Measurements from ENCODE around the gene EFNB2.

The EFNB2 gene

DNA sequence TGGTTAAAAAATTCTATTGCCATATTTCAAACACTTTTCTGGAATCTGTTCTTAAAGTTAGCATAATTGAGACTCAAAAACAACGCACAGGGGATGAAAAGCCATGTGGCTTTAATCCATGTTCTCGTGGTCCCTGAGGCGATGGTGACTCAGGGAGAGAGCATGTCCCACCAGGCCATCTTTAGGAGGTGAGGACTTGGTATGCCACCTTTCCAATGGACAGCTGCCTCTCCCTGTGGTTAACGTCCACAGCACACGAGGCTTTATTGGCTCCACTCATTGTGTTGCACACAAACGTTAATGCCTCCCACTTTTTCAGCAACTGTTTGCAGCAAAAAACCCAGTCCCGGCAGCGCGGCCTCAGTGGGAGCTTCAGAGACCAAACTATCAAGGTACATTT is 51.4 kb downstream of the EFNB2 start:
- no peak for DNase-seq (ENCODE audit: low read depth)

DNA sequence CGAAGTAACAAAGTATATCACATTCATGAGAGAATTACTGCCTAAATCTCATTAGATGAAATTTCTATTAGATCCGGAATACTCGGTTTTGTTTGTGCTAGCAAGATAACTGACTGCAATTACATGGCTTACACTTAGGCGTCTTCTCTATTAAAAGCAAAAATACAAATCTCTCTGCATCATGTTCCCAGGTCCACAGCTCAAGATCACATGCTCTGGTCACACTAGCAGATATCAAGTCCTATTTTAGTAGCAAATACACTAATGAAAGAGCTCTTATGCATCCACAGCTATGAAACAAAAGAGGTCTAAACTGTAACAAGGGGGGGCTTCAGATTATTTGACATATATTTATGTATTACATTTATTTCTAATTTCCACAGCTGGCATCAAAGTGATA is 53.5 kb downstream of the EFNB2 start:
- DNase-seq (ENCODE audit: low read depth) = no peak

DNA sequence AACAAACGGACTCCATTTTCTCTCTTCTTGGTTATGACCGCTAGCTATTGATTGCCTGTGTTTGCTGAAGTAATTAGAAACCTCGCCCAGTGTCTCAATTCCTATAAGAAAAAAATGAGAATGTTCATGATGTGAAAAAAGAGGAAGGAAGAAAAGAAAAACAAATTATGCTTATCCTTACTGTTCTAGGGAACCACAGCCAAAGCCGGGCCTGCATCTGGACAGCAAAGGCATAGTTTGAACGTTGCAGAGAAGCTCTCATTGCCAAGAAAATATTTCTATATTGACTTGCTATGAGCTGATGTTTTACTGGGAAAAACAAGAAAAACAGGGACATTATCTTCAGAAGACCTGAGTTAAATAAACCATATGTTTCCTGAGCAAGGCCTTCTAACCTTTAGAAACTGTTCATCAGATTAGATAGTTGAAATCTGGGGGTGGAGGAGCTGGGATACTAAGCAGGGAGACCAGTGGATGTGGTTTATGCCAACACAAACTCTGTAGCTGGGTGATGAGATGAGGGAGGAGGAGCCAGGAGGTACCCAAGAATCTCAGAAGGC is 55.0 kb downstream of the EFNB2 start:
- no peak for DNase-seq (ENCODE audit: low read depth)

DNA sequence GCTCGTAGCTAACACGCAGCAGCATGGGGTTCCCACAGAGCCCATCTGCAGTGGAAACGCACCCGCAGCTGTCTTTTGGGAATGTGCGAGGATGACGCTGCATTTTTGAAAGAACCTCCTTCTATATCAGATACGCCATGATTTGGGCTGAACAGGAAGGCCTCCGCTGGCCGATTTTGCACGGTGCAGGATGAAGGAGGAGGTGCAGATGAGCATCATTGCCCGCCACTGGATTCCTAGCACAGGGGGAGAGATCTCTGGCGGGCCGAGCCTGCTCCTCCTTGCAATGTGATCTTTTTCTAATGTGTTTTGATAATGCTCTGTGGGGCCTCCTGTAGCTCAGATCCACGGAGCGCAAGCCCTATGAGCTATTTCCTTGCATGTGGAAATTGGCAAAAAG is 55.5 kb downstream of the EFNB2 start:
- DNase-seq (ENCODE audit: low read depth) = no peak

DNA sequence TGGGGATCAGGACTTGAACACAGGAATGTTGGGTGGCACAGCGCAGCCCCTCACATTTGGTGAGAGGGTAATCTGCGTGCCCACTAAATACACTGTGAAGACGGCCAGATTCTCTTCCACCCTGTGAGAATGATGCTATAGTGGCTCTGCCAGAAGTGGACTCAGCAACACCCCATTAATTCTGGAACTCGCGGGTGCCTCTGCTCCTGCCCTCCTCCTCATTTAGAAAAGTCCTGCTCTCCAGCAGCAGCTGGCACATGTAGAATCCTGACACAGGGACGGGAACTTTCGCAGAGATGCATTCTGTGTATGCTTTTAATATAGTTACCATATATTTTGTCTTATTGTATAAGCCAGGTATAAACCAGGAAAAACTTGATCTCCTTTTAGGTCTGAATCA is 57.3 kb downstream of the EFNB2 start:
- DNase-seq (ENCODE audit: low read depth) = no peak

DNA sequence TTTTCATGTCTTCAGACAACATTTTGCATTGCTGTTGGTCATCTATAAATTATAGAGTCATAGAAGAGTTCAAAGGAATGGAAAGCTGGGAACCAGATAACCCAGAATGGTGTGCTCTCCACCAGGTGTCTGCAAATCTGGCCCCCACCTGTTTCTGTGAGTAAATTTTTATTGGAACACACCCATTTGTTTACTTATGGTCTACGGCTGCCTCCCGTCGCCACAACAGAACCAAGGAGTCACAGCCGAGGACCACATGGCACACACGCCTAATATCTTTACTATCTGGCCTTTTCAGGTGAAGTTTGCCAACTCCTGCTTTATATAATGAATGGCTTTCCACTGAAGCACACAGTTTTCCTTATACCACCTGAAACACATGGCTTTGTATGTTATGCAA is 58.2 kb downstream of the EFNB2 start:
- DNase-seq (ENCODE audit: low read depth) = no peak

DNA sequence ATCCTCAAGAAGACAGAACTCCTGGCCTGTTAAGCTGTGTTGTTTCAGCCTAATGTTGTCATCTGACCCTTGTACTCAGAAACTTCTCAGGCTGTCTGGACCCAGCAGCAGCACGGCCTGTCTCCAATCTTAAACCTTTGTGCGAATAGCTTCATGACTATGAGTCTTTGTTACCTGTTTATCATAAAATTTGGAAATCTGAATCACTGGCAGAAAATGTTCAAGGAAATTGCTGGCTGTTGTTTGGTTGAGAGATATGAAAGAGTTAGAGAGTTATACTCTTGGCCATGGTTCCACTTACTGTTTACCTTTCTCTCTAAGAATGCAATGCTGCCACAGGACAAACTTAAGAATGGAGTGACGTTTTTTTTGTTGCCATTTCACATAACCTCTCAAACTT is 59.6 kb downstream of the EFNB2 start:
- no peak for DNase-seq (ENCODE audit: low read depth)

DNA sequence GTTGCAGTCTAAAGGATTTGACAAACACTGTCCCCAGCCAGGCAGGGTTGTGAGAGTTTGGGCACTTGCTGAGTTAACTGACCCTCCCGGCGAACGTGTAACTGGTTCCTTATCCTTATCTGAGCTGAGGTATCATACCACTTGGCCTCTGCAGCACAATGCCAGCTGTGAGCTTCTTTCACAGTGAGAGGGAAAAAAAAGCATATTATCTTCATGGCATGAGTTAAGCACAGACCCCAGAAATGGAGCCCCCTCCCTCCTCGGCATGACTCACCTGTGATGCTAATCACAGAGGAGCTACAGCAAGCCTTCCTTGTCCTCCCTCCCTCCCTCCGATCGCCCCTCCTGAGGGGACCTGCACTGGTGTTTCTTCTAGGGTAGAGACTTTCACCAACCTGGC is 60.5 kb downstream of the EFNB2 start:
- no peak for DNase-seq (ENCODE audit: low read depth)

DNA sequence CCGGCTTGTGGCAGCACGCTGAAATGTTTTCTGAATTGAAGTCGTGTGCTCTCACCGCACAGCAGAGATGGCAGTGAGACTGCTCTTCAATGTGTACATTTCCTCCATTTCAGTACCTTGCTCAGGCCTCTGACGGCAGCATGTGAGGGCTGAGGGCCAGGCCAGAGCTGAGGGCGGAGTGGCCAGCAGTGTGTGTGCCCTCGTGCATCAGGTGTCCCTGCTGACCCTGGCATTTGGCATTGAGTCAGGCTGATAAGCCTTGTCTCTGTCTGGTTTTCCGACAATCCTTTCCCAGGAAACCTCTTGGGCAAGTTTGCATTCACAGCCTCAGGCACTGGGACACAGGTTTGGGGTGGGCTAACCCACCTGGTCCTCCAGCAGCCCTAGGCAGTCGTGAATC is 62.3 kb downstream of the EFNB2 start:
- no peak for DNase-seq (ENCODE audit: low read depth)

DNA sequence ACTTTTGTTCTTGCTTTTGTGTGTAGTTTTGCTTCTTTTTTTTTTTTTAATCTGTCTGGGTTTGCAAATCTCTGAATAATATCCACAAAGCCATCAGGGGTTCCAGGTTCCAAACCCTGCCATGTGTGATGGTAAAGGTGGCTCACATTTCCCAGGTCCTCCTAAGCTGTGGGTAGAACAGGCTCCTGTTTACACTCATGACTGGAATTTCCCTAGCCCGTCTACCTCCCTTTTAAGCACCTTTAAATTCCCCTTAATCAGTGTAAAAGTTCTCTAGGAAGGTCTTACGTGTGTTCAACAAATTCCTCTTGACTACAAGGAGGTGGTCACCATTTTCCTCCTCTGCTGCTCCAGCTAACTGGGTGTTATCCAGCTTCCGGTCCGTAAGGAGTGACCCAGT is 62.8 kb downstream of the EFNB2 start:
- DNase-seq (ENCODE audit: low read depth) = no peak

DNA sequence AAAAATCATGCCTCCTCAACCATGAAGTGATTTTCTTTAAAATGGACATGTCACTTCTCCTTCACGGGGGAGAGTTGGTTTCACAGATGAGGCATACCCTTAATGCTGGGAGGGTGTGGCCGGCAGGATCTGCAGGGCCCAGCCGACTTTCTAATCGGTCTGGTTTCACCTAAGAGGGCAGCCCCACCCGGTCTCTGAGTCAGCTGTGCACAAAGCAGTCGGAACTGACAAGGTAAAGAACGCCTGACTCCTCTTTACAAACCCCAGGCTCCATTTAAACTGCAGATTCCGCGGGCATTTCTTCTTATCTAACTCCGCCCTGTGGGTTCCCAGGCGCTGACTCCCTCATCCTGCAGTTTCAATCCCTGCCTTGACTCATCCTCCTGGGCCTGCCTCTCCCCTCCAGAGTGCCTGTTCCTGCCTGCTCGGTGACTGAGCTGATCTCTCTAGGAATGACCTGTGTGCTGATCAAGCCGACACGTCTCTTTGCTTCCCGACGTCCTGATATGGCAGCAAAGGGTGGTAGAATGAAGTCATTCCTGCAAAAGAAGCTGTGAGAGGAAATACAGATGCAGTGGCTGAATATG is 63.4 kb downstream of the EFNB2 start:
- no peak for DNase-seq (ENCODE audit: low read depth)

DNA sequence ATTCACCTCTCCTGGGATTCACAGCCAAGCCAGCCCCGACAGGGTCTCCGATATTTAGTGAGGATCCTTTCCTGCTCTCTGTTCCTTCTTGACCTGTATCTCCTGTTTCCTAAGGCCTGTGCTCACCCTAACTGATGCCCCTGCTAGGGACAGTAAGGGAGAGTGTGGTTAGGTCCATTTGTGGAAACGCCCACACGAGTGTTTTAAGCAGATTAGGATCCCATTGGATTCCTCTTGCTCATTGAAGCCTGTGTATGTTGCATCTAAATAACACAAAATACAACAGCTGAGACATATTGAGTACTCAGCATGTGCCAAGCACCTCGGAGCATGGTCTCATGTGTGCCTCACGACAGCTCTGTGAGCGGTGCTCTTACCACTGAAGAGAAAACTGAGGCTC is 64.9 kb downstream of the EFNB2 start:
- DNase-seq (ENCODE audit: low read depth) = no peak

DNA sequence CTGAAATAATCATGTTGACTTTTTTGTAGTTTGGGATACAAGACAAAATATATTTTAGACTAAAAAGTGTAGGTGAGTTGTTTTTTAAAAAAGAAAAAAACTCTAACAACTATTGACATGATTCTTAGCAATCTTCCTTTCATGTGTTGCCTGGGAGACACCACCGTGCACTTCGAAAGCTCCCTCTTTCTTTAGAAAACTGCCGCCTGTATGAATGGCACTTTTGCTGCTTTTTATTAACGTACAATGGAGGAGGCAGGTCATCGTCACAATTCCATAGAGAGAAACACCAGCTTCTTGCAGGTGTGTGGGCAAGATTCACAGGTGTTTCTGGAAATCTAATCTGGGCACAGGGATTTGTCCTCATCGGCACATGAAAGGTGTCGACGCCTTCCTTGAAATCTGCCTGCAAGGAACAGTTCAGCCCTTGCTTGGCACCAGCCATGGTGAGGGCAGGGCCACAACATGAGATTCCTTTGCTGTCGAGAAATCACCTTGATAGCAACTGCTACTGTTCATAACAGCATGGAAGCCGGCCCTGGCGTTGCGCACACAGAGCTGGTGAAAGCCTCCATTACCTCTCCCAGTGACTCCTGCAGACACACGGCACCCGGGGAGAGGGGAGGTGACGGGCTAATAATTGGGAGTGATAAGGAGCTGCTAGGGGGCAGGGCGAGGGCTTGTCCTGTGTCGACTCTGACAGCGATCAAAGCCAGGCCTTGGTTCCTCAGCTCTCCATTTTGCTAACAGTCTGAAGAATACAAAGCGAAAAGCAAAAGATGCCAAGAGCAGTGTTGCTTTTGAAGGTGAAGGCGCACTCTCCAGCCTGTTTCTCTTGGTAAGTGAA is 66.5 kb downstream of the EFNB2 start:
- no peak for DNase-seq (ENCODE audit: low read depth)

DNA sequence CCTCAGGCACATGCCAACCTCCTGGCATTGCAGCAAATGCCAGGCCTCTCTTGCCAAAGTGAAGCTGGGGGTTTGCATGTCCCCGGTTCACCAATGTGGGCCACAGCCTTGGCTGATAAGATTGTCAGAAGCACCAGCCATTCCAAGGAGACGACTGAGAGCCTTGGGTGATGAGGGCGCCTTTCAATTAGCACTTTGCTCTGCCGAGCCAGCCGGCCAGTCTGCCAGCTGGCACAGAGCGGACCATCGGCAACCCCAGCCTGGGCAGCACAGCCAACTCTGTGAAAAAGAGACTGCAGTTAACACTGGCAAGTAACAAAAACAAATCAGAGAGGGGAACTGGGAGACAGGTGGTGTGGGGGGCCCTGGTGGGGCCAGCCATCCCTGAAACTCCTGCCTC is 67.3 kb downstream of the EFNB2 start:
- no peak for DNase-seq (ENCODE audit: low read depth)

DNA sequence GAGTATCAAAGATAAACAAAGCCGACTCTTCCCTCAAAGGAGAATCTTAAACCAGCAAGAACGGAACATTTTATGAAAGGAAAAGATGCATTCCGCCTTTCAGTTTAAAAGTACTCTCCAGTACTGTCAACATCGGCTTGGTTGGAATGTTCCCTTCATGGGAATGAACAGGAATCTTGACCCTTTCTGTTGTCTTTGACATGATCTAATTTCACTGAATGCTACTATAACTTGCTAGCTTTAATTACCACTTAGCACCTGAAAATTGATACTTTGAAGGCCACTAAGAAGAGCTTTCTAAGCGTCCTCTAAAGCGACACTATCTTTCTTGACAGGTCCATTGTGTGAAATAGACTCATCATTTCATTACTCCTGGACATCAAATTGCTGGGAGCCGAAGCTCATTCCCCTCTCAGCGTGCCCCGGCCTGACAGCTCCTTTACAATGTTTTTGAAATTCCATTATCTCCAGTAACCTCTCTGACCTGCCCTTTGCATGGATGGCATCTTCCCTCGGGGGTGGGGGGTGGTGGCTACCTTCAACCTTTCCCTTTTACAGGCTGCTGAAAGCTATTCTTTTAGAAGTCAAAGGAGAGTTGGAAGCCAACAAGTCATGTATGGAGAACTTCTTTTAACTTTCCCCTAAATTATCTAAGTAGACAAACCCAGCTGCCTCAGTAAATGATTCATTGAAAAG is 67.9 kb downstream of the EFNB2 start:
- DNase-seq (ENCODE audit: low read depth) = no peak

DNA sequence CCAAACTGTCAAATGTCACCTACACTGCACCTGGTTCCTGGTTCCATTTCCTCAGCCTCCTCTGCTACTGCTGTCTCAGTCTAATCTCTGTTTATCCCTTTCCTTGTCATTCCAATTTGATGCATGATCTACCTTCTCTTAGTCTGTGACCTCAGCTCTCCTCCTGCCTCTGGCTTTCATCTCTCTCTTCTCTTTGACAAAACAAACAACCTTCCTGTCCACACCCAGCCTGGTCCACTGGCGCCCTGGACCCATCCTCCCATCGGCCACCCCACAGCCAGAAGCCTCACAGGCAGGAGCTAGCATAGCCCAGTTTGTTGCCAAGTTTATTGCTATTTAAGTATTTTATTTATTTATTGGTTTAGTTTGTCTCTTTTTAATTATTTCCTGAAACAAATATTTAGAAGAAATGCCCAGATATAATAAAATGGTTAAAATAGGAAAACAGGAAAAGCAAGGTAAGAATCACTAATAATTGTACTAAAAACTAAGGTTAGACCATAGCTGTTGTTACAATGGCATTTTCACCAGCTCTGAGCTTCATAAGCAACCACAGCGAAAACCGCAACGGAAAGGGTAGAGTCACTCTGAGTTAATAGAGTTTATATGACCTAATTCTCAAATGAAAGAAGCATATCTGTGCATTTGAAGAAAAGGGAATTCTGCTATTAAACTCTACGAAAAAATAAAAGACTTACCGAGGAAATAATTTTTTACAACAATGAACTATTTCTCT is 68.6 kb downstream of the EFNB2 start:
- DNase-seq (ENCODE audit: low read depth) = no peak

DNA sequence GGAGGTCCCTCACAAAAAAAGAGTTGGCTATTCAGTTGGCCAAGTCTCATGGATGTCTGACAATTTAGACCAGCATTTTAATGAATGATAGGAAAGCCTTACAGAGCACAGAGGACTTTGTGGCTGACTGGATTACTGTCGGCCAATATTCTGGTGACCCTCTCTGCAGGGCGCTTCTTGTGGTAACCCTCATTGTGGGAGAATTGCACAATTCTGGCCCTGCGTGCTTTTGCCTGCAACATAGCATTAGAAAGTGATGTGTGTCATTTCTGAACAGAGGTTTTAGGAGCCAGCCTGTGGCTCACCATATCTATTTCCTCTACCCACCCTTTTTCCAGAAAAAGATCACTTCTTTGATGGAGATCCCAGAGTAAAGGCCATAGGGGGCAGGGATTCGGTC is 71.4 kb downstream of the EFNB2 start:
- DNase-seq (ENCODE audit: low read depth) = no peak

DNA sequence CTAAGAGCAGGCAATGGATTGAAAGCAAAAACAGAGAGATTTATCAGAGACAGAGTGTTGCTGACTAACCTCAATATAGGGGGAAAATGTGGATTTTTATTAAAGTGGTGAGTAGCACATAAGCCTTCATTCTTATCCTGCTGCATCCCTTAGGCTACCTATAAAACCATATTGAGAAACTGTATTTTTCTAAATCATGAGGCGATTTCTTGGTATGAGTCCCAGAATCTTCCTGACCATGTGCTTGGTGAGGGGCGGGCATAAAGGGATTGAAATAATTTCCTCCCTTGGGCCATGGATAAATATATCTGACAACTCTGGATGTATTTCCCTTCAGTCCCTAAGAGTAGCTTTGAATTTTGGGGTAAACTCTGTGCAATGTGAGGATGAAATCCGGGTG is 72.8 kb downstream of the EFNB2 start:
- DNase-seq (ENCODE audit: low read depth) = no peak

DNA sequence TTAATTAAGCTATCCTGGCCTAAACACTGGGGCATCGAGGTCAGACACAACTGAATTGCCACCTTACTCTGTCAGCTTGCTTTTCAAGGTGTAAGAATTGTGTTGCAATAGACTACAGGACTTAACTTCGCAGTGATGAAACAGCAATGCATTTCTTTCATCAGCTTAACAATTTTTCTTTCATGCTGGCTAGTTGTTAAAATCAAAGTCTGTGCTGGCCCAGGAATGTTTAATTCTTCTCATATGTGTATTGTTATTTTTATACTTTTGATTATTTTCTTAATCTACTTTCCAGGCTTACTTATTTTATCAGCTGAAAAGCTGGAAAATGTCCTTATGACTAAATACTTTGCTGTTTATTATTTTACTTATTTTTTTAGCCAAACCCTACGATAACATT is 79.7 kb downstream of the EFNB2 start:
- no peak for DNase-seq (ENCODE audit: low read depth)

DNA sequence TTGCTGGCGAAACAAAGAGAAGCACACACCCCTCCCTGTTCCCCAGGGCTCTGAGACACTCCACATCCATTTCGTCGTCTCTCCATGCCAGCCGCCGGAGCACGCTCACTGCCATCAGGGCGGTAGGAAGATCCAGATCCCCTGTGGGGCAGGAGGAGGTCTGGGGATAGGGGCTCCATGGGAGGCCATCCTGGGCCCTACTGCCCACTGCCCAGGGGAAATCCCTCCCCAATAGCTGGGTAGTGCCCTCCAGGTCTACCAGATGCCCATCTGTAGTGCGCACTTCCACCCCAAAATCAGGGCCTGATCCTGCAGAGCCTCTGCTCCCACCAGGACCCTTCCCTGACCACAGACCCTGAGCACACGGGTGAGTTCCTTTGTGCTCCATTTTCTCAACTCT is 80.3 kb downstream of the EFNB2 start:
- DNase-seq (ENCODE audit: low read depth) = no peak

DNA sequence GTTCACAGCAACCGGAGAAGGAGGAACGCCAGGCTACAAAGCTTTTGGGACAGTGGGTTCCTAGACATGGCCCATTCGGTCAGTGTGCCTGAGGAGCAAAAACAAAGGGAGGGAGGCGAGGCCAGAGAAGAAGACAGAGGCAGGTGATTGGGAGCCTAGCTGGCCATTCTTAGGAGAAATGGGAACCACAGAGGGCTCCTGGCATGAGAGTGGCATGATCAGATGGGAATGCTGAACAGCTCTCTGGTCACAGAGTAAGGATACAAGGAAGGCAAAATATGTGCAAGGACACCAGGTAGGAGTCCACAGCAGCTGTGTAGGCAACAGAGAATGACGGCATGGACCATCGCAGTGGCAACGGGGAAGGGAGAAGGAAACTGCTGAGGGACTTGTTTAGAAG is 82.4 kb downstream of the EFNB2 start:
- no peak for DNase-seq (ENCODE audit: low read depth)

DNA sequence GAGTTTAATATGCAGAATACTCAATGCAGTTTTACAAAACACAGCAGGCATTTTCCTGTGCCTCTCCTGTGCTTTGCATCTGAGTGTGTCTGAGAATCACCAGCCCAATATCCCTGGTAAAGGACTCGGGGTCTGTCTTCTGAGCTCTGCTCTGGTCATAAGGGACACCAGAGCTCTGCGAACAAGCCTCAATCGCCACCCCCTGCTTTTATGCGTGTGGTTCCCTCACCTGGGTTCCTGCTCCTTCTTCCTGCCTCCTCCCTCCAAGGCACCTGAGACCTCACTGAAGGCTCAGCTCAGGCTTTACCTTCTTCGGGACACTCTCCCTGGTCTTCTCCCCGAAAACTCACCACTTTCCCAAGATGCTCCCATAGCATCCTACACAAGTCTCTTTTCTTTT is 84.5 kb downstream of the EFNB2 start:
- DNase-seq (ENCODE audit: low read depth) = no peak
